Metanephros (tissue), 2 donors: ENCODE measurements around the gene MCL1. TPM values are rescaled to one million over a fixed set of nuclear protein-coding genes. Genes with fewer than 3 reads are reported as not detected.

Source experiments
- small RNA-seq: library from RNA; depleted of rRNA; stranded (forward); fragments of <200 nt; gene quantifications from one replicate; pipeline ENCODE3, GENCODE V24; 2014; ENCODE audit warnings: low replicate concordance
- total RNA-seq: library from RNA; depleted of rRNA; stranded (reverse); fragments of >200 nt; gene quantifications from one replicate; pipeline ENCODE4 v1.2.3, GENCODE V29; 2014

Gene MCL1
- total RNA-seq: 158 TPM

DNA sequence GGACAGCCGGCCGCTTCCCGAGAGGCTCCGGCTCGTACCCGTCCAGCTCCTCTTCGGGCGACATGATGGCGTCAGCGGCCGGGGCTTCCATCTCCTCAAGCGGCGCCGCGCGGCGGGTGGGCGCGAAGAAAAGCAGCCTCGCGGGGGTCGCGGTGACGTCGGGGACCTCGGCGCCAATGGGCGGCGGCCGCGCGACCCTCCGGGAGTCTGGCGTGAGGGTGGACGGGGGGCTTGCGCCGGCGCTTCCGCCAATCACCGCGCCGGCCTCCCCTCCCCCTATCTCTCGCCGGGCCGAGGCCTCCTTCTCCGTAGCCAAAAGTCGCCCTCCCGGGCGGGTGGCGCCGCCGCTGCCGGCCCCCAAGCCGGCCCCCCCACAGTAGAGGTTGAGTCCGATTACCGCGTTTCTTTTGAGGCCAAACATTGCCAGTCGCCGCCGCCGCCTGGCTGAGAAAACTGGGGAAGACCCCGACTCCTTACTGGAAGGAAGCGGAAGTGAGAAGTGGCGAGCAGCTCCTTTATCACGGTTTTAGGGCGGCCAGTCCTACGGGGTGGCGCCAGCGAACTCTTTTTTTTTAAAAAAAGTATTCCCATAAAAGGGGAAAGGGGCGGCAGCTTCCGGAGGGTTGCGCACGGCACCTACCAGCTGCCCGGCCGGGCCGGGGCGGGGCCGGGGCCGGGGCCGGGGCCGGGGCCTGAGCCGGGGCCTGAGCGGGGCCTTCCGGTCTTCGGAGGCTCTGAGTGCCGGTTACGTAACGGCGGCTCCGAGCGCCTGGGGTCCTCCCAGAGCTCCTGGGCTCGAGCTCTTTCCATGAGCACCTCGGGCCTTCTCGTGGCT, at the start of gene MCL1:
TSS of gene MCL1 (minus strand) at position 501 of the 835 bp plus-strand sequence. CDS start at position 421, 80 bp downstream.

DNA sequence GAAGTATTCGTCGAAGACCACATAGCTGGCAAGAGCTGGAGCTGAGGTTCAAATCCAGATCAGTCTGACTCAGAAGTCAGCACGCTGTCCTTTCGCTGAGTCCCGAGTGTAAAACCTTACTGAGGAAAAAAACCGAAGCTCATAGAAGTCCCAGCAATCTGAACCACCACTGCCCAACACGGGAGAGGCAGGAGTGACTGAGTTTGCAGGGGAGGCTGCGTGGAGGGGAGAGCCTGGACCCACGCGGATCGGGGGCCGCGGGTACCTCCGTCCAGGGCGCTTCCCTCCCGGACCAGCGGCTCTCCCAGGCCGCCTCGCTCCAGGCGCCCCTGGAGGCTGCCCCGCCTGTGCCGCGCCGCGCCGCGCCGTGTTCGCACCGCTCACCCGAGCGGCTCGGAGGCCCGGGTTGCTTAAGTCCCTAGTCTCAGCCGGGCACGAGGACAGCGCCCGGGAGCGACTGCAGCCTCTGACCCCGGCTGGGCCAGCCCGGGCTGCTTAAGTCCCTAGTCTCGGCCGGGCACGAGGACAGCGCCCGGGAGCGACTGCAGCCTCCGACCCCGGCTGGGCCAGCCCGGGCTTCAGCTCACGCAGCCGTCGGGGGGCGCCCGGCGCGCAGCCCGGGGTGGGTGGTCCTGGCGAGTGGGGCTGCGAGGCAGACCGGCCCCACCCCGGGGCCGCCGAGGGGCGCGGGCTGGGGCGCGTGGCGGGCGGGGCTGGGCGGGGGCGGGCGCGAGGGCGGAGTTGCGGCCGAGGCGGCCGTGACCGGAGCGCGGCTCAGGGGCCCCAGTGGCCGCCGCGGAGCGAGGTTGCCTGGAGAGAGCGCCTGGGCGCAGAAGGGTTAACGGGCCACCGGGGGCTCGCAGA, 30.5 kb downstream of the MCL1 start, which contains the start of gene ADAMTSL4:
TSS of gene ADAMTSL4 (plus strand) at position 777 of the 864 bp plus-strand sequence. CDS start 2,881 bp downstream, outside the sequence.

Small RNA genes within 50 kb of the gene (small RNA-seq; reads per million reads assigned to genes)
- gene MIR4257 (not detected), gene RF00015 (not detected), gene RF00561 (not detected), gene RN7SL473P (not detected), gene RN7SL600P (not detected)

Other genes with a start within 250 kb of the MCL1 start
- gene RPRD2, start 215.5 kb downstream of the MCL1 start, total RNA-seq: 21.1 TPM
- gene TARS2, start 92.2 kb downstream of the MCL1 start, total RNA-seq: 25.6 TPM
- gene ECM1, start 71.5 kb downstream of the MCL1 start, total RNA-seq: 5.4 TPM
- gene FALEC, start 63.9 kb downstream of the MCL1 start, total RNA-seq: not detected
- gene ADAMTSL4, start 30.2 kb downstream of the MCL1 start, total RNA-seq: 28.2 TPM
- 82.9 TPM for gene ENSA, start 50.0 kb upstream of the MCL1 start, total RNA-seq
- 18.8 TPM for gene GOLPH3L, start 117.5 kb upstream of the MCL1 start, total RNA-seq
- gene HORMAD1, start 141.3 kb upstream of the MCL1 start, total RNA-seq: not detected
- 46.1 TPM for gene CTSS, start 186.2 kb upstream of the MCL1 start, total RNA-seq
- gene CTSK, start 228.7 kb upstream of the MCL1 start, total RNA-seq: 20.7 TPM